Measurements from ENCODE around the gene A4GALT.
"Not testable (repeated sequence)": the region's sequence is repeated elsewhere in the genome, so short reads cannot be mapped to it uniquely, and the experiment has no call there.

Gene A4GALT

DNA sequence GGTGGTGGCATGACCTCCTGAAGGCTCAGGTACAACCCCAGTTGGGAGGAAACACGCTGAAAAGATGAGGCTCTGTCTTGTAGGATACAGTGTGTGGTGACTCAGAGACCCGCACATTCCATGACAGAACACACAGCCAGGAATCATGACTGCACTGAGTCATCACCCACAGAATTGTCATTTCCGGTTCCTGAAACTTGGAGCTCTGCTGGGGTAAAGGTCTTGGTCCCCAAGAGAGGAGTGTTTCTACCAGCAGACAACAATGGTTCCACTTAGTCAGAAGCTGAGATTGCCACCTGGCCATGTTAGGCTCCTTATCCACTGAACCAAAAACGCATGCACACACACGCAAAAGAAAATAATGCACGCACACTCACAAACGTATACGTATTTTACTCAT, 40.0 kb downstream of the A4GALT start:
- no peak for DNase-seq

GRCh38 chr22:42679691-42680090, 41.0 kb downstream of the A4GALT start:
- no peak for DNase-seq

DNA sequence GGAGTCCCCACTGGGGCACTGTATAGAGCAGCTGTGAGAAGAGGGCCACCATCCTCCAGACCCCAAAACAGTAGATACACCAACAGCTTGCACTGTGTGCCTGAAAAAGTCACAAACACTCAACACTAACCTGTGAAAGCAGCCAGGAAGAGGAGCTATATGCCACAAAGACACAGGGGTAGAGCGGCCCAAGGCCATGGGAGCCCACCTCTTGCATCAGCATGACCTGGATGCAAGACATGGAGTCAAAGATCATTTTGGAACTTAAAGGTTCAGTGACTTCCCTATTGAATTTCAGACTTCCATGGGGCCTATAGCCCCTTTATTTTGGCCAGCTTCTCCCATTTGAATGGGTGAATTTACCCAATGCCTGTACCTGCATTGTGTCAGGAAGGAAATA, 41.8 kb downstream of the A4GALT start:
- no peak for DNase-seq

- DNase-seq, result not testable (repeated sequence)
Observed at GRCh38 chr22:42677936-42678335, 42.7 kb downstream of the A4GALT start.

- no peak for DNase-seq
Observed at GRCh38 chr22:42676059-42676607, 44.5 kb downstream of the A4GALT start.

DNA sequence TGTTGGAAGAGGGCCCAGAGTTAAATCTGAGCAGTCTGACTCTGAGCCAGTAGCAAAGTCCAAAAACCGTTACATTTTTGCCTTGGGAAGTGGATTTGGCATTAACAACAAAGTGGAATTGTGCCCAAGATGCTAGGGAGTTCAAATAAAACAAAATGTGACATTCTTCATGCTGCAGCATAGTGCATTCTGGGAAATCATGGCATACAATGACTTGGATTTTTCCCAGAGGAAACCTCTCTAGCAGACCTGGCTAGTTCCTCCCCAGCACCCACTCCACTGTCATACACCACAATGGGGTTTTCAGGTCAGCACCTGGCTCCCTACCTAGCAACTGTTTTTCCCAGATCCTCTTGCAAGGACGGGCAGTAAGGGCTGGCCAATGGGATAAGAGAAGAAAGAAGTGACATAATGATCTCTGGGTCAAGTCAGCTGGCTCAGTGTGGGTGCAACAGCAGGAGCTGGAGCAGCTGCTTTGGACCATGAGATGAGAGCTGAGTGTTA, 46.7 kb downstream of the A4GALT start:
- no peak for DNase-seq

DNA sequence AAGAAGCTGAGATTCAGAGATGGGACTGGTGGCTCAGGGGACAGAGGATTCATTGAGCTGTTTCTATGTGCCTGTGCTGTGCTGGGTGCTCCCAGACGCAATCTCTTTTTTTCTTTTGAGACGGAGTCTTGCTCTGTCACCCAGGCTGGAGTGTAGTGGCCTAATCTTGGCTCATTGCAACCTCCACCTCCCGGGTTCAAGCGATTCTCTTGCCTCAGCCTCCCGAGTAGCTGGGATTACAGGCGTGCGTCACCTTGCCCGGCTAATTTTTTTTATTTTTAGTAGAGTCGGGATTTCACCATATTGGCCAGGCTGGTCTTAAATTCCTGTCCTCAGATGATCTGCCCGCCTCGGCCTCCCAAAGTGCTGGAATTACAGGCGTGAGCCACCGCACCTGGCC, 47.6 kb downstream of the A4GALT start:
- DNase-seq, result not testable (repeated sequence)

- no peak for DNase-seq
Observed at GRCh38 chr22:42670921-42671709, 49.6 kb downstream of the A4GALT start.

DNA sequence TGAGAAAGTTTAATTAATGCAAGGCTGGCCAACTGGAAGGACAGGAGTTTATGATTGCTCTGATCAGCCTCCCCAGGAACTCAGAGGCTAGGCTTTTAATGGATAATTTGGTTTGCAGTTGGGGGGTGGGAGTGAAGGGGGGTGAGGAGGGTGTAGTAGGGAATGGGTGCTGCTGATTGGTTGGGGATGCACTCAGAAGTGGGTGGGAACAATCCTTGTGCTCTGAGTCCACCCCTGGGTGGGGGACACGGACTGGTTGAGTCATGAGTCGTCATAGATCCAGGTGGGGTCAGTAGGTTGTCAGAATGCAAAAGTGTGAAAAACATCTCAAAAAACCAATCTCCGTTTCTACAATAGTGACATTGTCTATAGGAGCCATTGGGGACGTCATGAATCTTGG, 50.6 kb downstream of the A4GALT start:
- no peak for DNase-seq

DNA sequence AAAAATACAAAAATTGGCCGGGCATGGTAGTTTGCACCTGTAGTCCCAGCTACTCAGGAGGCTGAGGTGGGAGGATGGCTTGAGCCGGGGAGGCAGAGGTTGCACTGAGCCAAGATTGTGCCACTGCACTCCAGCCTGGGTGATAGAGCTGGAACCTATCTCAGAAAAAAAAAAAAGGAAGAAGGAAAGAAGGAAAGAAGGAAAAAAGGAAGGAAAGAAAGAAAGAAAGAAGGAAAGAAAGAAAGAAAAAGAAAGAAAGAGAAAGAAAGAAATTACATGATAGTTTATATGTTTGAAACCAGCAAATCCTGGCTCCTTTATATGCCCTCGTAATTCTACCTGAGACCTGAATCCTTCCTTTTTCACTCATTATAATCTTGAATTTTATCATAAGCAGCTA, 54.3 kb downstream of the A4GALT start:
- DNase-seq, result not testable (repeated sequence)

- no peak for DNase-seq
Observed at GRCh38 chr22:42664976-42665831, 55.5 kb downstream of the A4GALT start.

DNA sequence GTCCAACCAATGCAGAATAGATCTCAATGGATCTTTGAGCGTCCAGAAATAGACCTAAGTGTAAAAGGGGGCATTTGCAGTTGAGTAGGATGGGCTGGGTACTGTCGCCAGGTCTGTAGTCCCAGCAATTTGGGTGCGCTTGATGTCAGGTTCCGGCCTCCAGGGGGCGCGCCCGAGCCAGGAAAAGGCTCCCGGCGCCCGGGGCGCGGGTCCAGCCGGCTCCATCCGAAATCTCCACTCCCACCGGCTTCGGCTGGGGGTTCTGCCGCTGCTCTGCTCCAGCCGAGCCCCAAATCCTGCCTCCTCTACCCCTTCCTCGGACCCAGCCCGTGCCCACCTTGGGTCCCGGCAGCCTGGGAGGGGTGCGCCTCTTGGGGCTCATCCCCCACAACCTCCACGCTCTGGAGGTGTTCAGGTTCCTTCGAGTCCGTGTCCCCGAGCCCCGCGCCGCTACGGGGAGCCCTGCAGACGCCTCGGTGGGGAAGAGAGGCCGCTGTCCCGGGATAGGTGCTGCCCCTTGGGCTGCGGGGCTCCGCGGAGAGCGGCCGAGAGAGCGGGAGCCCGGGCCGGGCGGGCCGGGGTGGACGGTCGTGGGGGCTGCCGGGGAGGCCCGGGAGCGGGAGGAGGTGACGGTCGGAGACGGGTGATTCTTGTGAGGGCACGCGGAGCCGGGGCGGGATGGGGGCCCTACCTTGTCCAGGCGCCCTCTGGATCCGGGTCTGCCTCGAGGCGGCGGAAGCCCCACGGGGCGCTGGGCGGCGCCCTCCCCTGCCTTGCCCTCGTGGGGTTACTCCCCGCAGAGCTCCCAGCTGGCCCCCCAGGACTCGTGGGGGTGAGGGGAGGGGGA, 58.5 kb downstream of the A4GALT start:
- DNase-seq, result peak; percentile 87

DNA sequence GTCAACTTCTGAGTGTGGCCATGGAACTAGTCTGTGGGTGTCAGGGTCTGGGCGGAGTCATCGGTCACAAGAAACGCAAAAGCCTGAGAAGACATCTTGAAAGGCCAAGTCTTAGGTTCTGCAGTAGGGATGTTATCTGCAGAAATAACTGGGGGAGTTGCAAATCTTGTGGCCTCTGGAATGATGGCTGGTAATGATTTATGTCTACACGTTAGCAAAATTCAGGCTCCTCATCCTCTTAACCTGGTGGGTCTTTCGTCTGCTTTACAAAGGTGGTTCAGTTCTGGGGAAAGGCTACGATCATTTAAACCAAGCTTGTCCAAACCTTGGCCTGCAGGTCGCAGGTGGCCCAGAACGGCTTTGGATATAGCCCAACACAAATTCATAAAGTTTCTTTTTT, 64.1 kb downstream of the A4GALT start:
- no peak for DNase-seq

DNA sequence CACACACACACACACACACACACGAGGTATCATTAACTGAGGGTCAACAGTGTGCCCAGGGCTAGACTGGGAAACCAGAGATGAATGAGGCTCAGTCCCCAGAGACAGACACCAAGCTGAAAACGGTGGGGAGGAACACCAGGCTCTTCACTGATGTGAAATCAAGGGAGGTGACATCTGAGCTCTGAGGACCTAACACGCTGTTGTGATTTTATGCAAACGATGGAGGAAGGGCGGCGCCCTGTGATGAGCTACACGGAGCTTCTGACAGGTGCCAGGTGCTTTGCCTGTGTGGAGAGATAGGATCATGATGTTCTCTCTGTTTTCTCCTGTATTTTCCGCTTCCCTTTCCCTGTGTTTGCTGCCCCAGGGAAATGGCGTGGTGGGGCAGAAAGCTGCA, 65.0 kb downstream of the A4GALT start:
- DNase-seq, result no peak

DNA sequence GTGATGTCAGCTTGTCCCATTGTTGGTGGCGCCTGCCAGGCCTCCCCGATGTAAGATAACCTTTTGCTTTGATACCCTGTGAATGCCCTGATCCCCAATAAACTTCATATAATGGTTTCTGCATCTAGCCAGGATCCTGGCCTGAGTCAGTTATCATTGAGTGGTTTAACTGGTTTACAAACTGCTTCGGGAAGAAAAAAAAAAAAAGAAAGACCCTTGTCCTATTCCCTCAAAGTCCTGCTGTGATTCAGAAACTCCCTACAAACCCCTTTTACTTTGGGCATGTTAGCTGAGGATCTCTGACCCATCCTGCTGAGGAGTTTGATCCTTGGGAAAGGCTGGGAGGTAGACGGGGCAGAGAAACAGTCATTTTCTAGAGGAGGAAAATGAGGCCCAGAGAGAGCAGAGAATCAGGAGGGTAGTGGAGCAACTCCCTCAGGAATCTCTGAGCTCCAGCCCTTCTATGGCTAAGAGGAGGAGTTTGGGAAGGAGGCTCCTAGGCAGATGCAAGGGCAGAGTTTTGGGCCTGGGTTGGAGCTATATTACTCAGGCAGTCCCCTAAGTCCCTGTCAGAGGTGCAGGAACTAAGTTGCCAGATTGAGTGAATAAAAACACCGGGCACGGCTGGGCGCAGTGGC, 66.1 kb downstream of the A4GALT start:
- DNase-seq, result no peak

DNA sequence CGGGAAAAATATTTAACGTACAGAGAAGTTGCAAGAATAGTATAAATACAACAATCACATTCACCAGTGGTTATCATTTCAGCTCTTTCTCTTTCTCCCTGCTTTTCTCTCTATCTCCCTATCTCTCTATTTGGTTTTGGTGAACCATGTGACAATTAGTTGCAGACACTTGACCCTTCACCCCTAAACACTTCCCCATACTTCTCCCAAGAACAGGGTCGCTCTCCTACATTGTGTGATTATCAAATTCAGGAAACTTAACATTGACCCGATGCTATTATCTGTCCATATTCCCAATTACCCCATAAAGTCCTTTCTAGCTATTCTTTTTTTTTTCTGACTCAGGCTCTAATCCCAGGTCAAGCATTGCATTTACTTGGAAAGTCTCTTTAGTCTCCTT, 66.7 kb downstream of the A4GALT start:
- no peak for DNase-seq

DNA sequence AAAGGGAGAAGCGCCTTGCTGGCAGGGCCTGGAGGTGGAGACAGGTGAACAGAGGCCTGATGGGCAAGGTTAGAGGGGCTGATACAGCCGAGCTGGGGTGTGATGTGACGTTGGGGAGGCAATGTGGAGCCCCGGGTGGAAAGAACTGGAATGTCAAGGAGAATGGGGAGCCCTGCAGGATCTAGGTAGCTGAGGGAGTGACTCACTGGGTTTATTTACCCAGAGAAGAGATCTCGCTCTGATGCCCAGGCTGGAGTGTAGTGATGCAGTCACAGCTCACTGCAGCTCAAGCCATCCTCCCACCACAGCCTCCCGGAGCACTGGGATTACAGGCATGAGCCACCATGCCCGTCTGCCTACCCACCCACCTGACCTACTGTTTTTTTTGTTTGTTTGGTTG, 69.5 kb downstream of the A4GALT start:
- no peak for DNase-seq

DNA sequence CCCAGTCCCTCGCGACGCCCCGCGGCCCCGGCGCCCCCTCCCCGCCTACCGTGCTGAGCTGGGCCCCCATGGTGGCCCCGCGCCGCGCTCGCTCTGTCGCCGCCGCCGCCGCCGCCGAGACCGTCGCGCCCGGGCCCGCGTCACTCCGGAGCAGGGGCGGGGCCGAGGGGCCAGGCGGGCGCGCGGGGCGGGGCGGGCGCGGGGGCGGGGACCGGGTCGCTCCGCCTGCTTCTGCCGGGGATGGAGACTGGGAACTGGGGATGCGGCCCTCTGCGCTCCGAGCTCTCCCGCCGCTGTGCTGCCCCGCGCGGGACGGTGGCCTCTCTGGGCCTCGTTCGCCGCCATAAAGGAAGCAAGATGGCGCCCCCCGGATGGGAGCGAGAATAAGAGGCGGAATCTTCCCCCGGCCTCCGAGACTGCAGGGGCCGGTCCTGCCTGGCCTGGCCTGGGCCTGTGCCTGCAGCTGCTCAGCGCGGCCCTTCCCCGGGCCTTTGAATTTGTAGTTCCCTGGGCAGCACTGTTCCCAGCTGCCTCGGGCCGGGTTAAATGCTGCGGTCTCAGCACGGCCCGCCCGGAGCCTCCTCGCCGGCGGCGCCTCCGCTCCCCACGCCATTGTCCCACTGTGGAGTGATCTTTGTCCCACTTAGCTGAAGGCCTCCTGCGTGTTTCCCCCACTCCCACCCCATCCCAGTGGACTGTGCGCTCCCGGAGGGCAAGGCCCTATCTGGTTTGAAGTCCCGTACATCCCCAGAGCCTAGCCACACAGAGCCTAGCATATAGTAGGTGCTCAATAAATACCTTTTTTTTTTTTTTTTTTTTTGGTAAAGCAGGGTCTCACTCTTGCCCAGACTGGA, 71.2 kb downstream of the A4GALT start, which contains the start of gene CYB5R3:
Gene CYB5R3 (minus strand): TSS at position 147 of the 854 bp plus-strand sequence. CDS start 77 bp downstream, at position 70.
- peak; percentile 76 for DNase-seq

DNA sequence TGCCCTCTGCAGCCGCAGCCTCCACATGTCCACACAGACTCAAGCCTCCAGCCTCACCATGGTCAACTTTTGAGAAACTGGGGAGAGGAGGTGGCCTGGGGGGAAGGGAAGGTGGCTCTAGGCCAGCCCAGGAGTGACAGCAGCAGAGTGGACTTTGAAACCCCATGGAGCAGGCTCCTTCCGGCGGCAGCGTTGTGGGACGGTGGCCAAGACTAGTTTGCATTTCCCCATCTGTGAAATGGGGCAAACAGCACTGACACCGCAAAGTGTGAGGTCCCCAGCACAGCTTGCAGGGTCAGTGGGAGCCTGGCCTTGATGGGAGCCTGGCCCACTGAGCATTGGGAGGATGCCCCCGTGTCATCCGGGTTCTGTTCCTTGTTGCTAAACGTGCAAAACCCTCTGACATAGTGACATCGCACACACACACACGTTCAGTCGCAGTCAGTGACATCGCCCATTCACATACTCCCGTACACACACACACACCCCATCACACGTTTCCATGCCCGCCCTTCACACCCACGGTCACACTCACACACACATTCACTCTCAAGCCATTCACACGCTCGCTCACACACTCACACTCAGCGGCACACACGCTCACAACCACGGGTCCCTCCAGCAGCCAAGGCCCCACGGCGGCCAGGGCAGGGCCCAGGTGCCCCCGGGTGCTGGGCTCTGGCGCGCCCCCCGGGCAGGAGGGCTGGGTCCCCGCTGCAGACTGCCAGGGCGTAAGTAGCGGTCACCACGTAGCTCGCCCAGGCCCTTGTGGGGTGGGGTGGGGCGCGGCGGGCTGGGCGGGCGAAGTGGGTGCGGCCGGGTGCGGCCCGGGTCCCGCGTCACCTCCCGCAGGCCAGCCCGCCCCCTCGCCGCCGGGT, 72.1 kb downstream of the A4GALT start:
- peak; percentile 9 for DNase-seq

DNA sequence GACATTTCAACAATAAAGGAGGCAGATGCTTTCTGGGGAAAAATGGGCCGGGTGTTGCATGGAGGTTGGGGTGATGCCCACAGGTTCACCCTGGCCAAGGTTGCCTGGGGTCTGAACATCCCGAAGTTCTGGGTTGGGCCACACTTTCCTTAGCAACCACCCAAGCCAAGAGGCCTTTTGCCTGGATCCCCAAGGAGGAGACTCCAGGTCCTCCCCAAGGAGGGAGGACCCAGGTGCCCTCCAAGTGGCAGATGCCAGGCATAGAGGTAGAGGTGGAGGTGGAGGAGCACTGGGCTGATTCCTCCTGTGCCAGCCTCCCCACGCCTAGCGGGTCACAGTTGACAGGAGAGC, 72.7 kb downstream of the A4GALT start:
- DNase-seq, result no peak
